Smooth muscle cell (in vitro differentiated cells): ENCODE data around the gene TBC1D2. TPM values are rescaled to one million over a fixed set of nuclear protein-coding genes. Genes with fewer than 3 reads are reported as not detected.

Source experiments
- DNase-seq: peaks from one replicate; lab custom pipeline; 2025; ENCODE audit not compliant: unreplicated experiment; lab: John Stamatoyannopoulos, UW
- H2AFZ ChIP-seq: fragments of 200-600 bp; sonication (generic); 2 replicates; pipeline ENCODE4 v1.6.0; 2016; ENCODE audit warnings: antibody characterized with exemption, low read depth, mild to moderate bottlenecking
- H3F3A ChIP-seq: fragments of 200-600 bp; sonication (generic); 2 replicates; pipeline ENCODE4 v1.6.0; 2017; ENCODE audit warnings: antibody characterized with exemption, low read depth
- H3K27ac ChIP-seq: fragments of 200-600 bp; sonication (generic); 2 replicates; pipeline ENCODE4 v1.5.1; 2016; ENCODE audit warnings: low read depth, mild to moderate bottlenecking
- H3K27me3 ChIP-seq: fragments of 200-600 bp; sonication (generic); 2 replicates; pipeline ENCODE4 v1.6.1; 2016; ENCODE audit warnings: low read depth, mild to moderate bottlenecking
- H3K36me3 ChIP-seq: fragments of 200-600 bp; sonication (generic); 2 replicates; pipeline ENCODE4 v1.5.1; 2016; ENCODE audit warnings: low read depth
- H3K4me1 ChIP-seq: fragments of 200-600 bp; sonication (generic); 2 replicates; pipeline ENCODE4 v1.5.1; 2016; ENCODE audit warnings: low read depth
- H3K4me2 ChIP-seq: fragments of 200-600 bp; sonication (generic); 2 replicates; pipeline ENCODE4 v1.6.0; 2016; ENCODE audit warnings: mild to moderate bottlenecking
- H3K4me3 ChIP-seq: fragments of 200-600 bp; sonication (generic); 2 replicates; pipeline ENCODE4 v1.5.1; 2016; ENCODE audit warnings: mild to moderate bottlenecking
- H3K79me2 ChIP-seq: fragments of 200-600 bp; sonication (generic); 2 replicates; pipeline ENCODE4 v1.6.0; 2016; ENCODE audit warnings: low read depth, mild to moderate bottlenecking
- H3K9ac ChIP-seq: fragments of 200-600 bp; sonication (generic); 2 replicates; pipeline ENCODE4 v1.6.0; 2016; ENCODE audit warnings: low read depth
- H3K9me3 ChIP-seq: fragments of 200-600 bp; sonication (generic); replicated peaks from 2 replicates; pipeline ENCODE4 v1.5.1; 2016; ENCODE audit warnings: low read depth
- H4K20me1 ChIP-seq: fragments of 200-600 bp; sonication (generic); 2 replicates; pipeline ENCODE4 v1.6.0; 2016; ENCODE audit warnings: low read depth
- CTCF ChIP-seq: fragments of 200-600 bp; sonication (generic); IDR thresholded peaks from 2 replicates; pipeline ENCODE4 v1.5.1; 2017; ENCODE audit warnings: borderline replicate concordance, mild to moderate bottlenecking, antibody characterized with exemption; ENCODE audit not compliant: insufficient read depth, poor library complexity, severe bottlenecking
- WGBS: methylation state at CpG from one replicate; pipeline ENCODE4 v1.1.7; 2016; ENCODE audit warnings: low lambda C conversion rate; 5-methylcytosine and 5-hydroxymethylcytosine counted together
- polyA plus RNA-seq: library from polyadenylated mRNA; unstranded; fragments of >200 nt; fragmentation: Nextera tagmentation; extraction: Ambion mirVana; gene quantifications from 2 replicates; pipeline ENCODE4 v1.2.1, GENCODE V29; 2016
- total RNA-seq: library from RNA; depleted of rRNA; stranded (reverse); fragments of >200 nt; gene quantifications from 2 replicates; pipeline ENCODE4 v1.2.3, GENCODE V29; 2014

TBC1D2 gene
- total RNA-seq, result 7.7 and 9.3 TPM in 2 replicates
- 8.6 and 14.1 TPM in 2 replicates for polyA plus RNA-seq

GRCh38 chr9:98255578-98256296 lies at the start of gene TBC1D2:
TBC1D2 (minus strand) TSS chr9:98255649; CDS start chr9:98255541, 108 bp downstream.
- H4K20me1 ChIP-seq, result no peaks in the 10 kb centered on the region
- peaks cover 6% of the 10 kb centered on the region for H3F3A ChIP-seq
- H3K27ac ChIP-seq, result peak within 1 kb of the TSS; percentile 92
- H3K9me3 ChIP-seq, result no peaks in the 10 kb centered on the region
- H3K79me2 ChIP-seq, result peaks cover 12% of the 10 kb centered on the region
- peak within 1 kb of the TSS; percentile 84 for H3K9ac ChIP-seq
- DNase-seq, result peak; percentile 96
- no peak for TF ChIP-seq CTCF
- H3K4me2 ChIP-seq, result peak within 1 kb of the TSS; percentile 99
- H3K27me3 ChIP-seq, result no peaks in the 10 kb centered on the region
- H2AFZ ChIP-seq, result peak within 1 kb of the TSS; percentile 99
- WGBS, result 1% methylated on average over 57 of the region's 64 CpGs
- H3K4me3 ChIP-seq, result peak within 1 kb of the TSS; percentile 76
- H3K36me3 ChIP-seq, result no peaks in the 10 kb centered on the region
- peaks cover 11% of the 10 kb centered on the region for H3K4me1 ChIP-seq

GRCh38 chr9:98304381-98304780 lies 48.9 kb upstream of the TBC1D2 start:
- H3K4me2 ChIP-seq, result no peak overlapping the region
- no peak for TF ChIP-seq CTCF
- 88% methylated on average over 4 of the region's 4 CpGs for WGBS

GRCh38 chr9:98303633-98304125 lies 48.2 kb upstream of the TBC1D2 start:
- H3K4me1 ChIP-seq, result no peaks in the 10 kb centered on the region
- H3K4me3 ChIP-seq, result no peak overlapping the region
- H3K4me2 ChIP-seq, result no peak overlapping the region
- no peak for TF ChIP-seq CTCF
- H3F3A ChIP-seq, result no peaks in the 10 kb centered on the region
- WGBS, result 79% methylated on average over 8 of the region's 8 CpGs
- H3K27ac ChIP-seq, result no peak overlapping the region
- H3K9me3 ChIP-seq, result no peaks in the 10 kb centered on the region
- no peaks in the 10 kb centered on the region for H3K27me3 ChIP-seq
- DNase-seq, result no peak
- H4K20me1 ChIP-seq, result no peaks in the 10 kb centered on the region
- no peak overlapping the region for H3K9ac ChIP-seq
- no peaks in the 10 kb centered on the region for H3K36me3 ChIP-seq
- no peak overlapping the region for H2AFZ ChIP-seq
- H3K79me2 ChIP-seq, result no peaks in the 10 kb centered on the region

More at GRCh38 chr9:98304381-98304780, 48.9 kb upstream of the TBC1D2 start:
- Histone ChIP-seq H3K36me3 (no peaks in the 10 kb centered on the region), H3K4me3 (no peak overlapping the region), H4K20me1 (no peaks in the 10 kb centered on the region), H3K79me2 (no peaks in the 10 kb centered on the region), H3F3A (no peaks in the 10 kb centered on the region), H3K9ac (no peak overlapping the region), H3K9me3 (no peaks in the 10 kb centered on the region), H3K27me3 (no peaks in the 10 kb centered on the region), H3K27ac (no peak overlapping the region), H2AFZ (no peak overlapping the region), H3K4me1 (no peaks in the 10 kb centered on the region)
- DNase-seq, result no peak
